Stimulated activated CD4-positive, alpha-beta T cell treated with anti-CD3 and anti-CD28 coated beads, Interleukin-2, amount 100 ng/mL, for 48 hours (primary cell): ENCODE results near the gene IL1B.
"Not testable (repeated sequence)": the region's sequence is repeated elsewhere in the genome, so short reads cannot be mapped to it uniquely, and the experiment has no call there.

Experiments
- DNase-seq, 2 donors: peaks; one replicate each; pipeline ENCODE4 v3.0.0-alpha.2; 2020

Gene IL1B

GRCh38 chr2:112849956-112850355, 13.4 kb upstream of the IL1B start:
- no peak for DNase-seq

DNA sequence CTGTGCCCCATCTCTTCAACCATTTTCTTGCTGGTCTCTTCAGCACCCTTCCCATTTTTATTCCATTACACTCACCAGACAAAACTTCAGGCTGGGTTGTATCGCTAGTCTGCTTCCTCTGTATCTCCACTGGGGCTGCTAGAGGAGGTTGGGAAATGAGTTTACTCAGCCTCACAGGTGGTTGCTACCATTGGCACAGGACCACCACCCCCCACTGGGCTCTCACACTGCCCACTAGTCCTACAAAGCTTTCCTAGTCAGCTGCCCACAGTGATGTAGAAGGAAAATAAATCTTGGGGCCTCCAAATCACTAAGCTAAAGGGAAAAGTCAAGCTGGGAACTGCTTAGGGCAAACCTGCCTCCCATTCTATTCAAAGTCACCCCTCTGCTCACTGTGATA, 12.3 kb upstream of the IL1B start:
- DNase-seq = no peak

- no peak for DNase-seq
Measured at GRCh38 chr2:112846031-112846430, 9.5 kb upstream of the IL1B start.

DNA sequence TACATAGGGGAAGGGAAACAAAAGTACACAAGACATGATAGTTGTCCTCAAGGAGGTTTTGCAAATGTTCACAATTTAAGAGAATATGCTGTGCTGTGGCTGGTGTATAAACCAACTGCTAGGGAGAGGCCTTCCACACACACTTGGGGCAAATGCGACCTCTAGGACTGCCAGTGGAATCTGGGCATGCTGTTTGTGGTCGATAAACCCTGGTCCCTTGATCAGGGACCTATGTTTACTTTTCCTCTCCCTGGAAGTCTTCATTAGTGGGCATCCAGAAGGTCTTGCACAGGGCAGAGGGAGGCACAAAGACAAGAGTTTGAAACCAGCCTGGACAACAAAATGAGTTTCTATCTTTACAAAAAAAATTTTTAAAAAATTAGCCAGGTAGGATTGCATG, 7.3 kb upstream of the IL1B start:
- DNase-seq = no peak

- no peak for DNase-seq
Measured at GRCh38 chr2:112843288-112843687, 6.7 kb upstream of the IL1B start.

- DNase-seq = no peak
Measured at GRCh38 chr2:112841295-112842044, 4.9 kb upstream of the IL1B start.

DNA sequence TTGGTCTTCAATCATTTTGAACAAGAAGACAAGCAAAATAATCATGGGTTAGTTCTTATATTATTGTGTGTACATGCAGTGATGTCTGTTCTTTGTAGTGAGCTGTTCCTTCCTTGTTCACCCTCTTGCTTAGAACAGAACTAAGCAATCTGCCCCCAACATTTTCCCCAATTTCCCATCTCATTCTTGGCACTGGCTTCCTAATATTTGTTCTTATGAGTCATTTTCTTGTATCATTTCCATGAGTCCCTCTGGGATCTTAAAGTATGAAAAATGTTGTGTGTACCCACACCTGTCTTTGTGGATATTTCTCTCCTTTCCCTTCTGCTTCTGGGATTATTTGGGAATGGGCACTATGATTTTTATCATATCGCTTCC, 3.5 kb upstream of the IL1B start:
- DNase-seq = no peak

GRCh38 chr2:112839407-112840067, 3.0 kb upstream of the IL1B start:
- DNase-seq = no peak

DNA sequence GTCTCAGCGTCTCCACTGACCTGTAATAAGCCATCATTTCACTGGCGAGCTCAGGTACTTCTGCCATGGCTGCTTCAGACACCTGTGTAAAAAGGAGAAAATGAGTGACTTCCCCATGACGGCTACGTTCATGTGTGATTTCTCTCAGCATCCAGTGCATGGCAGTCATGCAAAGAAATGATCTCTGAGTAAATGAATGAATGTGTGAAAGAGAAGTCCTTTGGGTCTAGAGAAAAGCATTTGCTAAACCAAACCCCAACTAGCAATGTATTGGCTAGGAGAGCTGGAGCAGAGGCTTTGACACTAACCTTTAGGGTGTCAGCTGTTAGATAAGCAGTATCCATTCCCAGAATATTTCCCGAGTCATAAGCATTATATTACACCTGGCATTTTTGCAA, 417 bp downstream of the IL1B start:
- no peak for DNase-seq

GRCh38 chr2:112835536-112836162, 930 bp downstream of the IL1B start:
- DNase-seq = no peak

GRCh38 chr2:112835061-112835501, 1.5 kb downstream of the IL1B start:
- DNase-seq = no peak

- DNase-seq = no peak
Measured at GRCh38 chr2:112834396-112835037, 2.1 kb downstream of the IL1B start.

DNA sequence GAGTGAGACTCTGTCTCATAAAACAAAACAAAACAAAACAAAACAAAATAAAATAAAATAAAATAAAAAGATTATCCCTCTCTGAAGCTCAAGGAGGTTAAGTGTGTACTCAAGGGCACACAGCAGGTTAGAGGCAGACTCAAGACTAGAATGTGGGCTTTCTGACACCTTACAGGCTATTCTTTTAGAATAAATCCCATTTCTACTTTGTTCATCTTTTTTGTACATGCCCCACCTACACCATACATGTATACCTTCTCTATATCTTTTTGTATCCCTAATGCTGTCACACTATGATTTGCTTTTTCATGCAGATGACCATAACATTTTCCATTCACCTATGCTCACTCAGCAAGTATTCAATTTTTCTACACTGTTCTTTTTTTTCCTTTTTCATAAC, 2.6 kb downstream of the IL1B start:
- DNase-seq = no peak

- DNase-seq = not testable (repeated sequence)
Measured at GRCh38 chr2:112833639-112833931, 3.0 kb downstream of the IL1B start.

- no peak for DNase-seq
Measured at GRCh38 chr2:112832841-112833638, 3.5 kb downstream of the IL1B start.

- DNase-seq = no peak
Measured at GRCh38 chr2:112831946-112832840, 4.4 kb downstream of the IL1B start.

GRCh38 chr2:112831513-112831845, 5.1 kb downstream of the IL1B start:
- DNase-seq = no peak

- no peak for DNase-seq
Measured at GRCh38 chr2:112830682-112831512, 5.7 kb downstream of the IL1B start.

DNA sequence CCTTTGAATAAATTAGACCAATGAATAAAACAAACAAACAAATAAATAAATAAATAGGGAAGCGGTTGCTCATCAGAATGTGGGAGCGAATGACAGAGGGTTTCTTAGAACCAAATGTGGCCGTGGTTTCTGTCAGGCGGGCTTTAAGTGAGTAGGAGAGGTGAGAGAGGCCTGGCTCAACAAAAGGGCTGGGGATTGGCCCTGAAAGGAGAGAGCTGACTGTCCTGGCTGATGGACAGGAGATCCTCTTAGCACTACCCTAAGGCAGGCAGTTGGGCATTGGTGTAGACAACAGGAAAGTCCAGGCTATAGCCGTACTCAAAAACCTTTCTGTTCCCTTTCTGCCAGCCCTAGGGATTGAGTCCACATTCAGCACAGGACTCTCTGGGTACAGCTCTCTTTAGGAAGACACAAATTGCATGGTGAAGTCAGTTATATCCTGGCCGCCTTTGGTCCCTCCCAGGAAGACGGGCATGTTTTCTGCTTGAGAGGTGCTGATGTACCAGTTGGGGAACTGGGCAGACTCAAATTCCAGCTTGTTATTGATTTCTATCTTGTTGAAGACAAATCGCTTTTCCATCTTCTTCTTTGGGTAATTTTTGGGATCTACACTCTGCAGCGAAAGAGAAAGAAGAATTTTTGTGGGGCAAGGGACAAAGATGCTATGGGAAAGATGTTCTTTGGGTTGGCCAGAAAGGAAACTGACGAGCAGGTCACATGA, 6.5 kb downstream of the IL1B start:
- no peak for DNase-seq
